ENCODE data around the gene NUP62.
A peak's percentile ranks its signal among the peaks of the same experiment; 100 is the strongest.
"Not testable (repeated sequence)": the region's sequence is repeated elsewhere in the genome, so short reads cannot be mapped to it uniquely, and the experiment has no call there.

Gene NUP62

DNA sequence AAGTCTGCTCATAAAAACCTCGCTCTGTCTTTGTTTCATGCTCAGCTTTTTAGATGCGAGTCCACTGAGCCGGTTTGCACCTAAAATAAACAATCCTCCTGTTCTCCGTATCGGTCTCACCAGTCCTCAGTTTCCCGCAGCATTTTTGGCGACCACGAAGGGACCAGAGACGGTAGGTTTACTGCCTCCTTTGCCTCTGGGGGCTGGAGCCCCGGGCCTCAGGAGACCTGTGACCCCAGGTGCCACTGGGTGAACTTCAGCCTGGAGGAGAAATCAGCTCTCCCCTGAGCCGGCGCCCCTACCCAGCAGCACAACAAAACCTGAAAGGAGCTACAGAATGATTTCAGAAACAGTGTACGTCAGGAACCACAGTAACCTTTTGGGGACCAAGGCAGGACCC lies 23.6 kb upstream of the NUP62 start:
- no peak for DNase-seq (ENCODE audit: low read depth)
- H3K4me3 ChIP-seq (ENCODE audit: low read depth, low read length) = no peak overlapping the region

DNA sequence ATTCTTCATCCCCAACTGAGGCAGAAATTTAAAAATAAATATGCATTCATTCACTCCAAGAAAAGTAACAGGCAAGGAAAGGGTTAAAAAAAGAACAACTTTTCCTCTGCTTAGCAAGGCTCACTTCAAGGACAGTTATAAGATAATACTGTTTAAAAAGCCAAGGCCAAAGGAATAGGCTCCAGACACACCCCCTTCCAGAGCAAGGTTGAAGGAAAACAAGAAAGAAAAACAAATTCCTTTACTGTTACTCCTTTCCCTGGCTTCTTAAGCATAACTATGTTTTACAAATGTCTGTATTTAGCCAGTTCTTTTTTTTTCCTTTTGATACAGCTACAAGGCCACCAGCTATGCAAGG lies 23.2 kb upstream of the NUP62 start:
- DNase-seq (ENCODE audit: low read depth) = no peak
- no peak overlapping the region for H3K4me3 ChIP-seq (ENCODE audit: low read depth, low read length)

DNA sequence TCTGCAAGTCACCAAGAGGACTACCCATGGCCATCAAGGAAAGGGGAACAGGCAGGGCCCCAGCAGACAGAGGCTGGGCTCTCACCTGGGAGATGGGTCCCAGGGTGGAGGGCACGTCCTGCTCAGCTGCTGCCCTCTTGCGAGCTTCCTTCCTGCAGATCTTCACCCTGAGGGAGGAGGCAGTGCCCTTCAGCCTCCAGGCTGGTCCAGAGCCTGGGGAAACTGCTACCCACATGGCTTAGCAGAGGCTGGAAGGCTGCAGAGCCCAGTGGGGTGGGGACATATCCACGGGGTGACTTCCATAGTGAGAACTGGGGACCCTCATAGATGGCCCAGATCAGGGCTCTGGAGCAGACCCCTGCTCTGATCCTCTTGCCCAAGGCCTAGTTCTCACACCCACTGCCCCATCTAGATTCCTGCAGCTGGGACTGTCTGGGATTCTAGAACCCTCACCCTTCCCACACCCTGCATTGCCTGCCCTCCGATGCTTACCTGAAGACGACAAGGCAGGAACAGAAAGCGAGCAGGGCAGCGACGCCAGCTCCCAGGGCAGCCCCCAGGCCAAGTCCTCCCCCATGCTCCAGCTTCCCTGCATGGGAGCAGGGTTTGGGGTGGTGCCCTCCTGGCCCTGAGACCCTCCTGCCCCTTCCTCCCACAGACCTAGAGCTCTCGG lies 22.6 kb upstream of the NUP62 start:
- no peak for DNase-seq (ENCODE audit: low read depth)
- H3K4me3 ChIP-seq (ENCODE audit: low read depth, low read length) = no peak overlapping the region

DNA sequence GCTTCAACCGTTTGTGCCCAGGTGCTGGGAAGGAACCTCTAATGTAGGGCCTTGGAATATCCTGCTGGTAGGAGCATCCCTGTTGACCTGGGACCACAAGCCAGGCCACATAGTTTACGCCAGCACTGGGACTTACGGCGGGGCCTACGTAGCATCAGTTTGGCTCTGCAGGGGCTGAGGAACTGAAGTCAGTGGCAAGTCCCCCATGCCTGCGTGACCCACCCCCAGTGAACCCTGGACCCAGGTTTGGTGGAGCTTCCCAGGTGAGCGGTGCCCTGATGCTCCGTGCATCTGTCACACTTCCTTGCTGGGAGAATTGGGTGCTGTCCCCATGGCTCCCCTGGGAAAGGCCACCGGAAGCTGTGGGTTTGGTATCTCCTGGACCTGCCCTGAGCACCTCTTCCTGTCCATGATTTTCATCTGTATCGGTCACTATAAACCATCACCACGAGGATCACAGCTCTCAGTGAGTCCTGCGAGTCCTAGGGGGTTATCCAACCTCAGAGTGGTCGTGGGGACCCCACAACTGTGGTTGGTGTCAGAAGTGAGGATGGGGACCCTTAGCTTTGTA lies 21.7 kb upstream of the NUP62 start:
- no peak for DNase-seq (ENCODE audit: low read depth)

DNA sequence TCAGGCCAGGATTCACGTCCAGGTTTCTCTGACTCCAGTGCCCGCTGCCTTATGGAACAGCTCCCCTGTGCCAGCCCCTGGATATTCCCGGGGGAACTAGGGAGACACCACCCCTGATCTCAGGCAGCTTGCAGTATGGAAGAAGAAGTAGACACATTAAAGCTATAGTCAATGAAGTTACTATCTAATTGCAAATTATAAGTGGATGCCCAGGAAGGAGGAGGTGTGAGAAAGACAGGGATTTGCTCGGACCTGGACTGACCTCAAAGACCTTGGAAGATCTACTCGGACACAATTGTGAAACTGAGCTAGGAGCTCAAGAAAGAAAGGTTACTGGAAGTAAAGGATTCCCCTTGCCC lies 21.3 kb upstream of the NUP62 start:
- DNase-seq (ENCODE audit: low read depth) = no peak
- no peak overlapping the region for H3K4me3 ChIP-seq (ENCODE audit: low read depth, low read length)

More for the DNA sequence above, 21.7 kb upstream of the NUP62 start:
- H3K4me3 ChIP-seq (ENCODE audit: low read depth, low read length) = no peak overlapping the region

DNA sequence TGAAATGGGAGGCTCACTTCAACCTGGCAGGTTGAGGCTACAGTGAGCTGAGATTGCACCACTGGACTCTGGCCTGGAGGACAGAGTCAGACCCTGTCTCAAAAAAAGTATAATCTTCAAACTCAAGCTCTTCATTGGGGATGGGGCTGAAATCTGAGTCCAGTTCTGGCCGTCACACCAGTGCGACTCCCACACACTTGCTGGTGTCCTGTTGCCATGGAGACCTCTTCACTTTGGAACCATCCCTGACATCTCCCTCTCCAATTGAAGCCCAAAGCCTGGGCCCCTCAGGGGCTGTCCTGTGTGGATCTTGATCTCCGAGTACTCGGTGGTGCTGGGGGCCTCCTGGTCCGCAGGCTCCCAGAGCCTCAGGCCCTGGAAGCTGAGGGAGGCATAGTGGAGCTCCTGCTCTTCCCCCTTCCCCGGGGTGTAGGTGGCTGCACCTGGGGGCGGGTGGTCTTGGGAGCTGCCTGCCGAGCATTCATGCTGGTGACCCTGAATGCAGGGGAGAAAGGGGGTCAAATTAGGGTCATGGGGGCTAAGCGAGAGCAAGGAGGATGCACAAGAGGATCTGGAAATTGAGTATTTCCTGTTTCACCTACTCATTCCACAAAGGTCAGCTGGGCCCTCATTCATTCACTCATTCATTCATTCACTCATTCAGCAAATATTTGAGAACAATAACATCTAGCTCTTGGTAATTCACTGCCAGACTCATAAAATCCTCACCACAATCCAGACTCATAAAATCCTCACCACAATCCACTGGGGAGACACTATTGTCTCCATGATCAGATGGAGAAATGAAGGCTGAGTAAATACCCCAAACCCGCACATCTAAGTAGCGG lies 20.7 kb upstream of the NUP62 start:
- no peak for DNase-seq (ENCODE audit: low read depth)
- H3K4me3 ChIP-seq (ENCODE audit: low read depth, low read length) = no peak overlapping the region

DNA sequence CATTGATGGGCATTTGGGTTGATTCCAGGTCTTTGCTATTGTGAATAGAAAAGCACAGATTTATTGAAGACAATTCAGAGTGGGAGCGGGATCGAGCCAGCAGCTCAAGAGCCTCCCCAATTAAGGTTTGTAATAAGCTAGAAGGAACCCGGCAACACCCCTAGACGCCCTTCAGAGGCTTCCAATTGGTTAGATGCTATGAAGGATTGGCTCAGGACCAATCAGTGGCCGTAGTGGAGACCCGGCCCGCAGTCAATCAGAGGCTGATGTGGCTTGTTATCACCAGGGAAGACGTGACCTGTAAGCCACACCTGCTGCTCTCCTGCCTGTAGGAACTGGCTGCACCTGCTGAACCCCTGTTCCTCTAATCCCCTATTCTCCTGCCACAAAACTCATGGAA lies 17.1 kb upstream of the NUP62 start:
- DNase-seq (ENCODE audit: low read depth) = no peak
- H3K4me3 ChIP-seq (ENCODE audit: low read depth, low read length) = no peak overlapping the region

DNA sequence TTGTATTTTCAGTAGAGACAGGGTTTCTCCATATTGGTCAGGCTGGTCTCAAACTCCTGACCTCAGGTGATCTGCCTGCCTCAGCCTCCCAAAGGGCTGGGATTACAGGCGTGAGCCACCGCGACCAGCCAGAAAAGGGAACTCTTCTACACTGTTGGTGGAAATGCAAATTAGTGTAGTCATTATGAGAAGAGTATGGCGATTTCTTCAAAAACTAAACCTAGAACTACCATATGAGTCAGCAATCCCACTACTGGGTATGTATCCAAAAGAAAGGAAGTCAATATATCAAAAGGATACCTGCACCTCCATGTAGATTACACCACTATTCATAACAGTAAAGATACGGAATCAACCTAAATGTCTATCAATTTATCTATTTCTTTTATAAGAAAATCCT lies 15.3 kb upstream of the NUP62 start:
- H3K4me3 ChIP-seq (ENCODE audit: low read depth, low read length); DNase-seq (ENCODE audit: low read depth): not testable (repeated sequence)

DNA sequence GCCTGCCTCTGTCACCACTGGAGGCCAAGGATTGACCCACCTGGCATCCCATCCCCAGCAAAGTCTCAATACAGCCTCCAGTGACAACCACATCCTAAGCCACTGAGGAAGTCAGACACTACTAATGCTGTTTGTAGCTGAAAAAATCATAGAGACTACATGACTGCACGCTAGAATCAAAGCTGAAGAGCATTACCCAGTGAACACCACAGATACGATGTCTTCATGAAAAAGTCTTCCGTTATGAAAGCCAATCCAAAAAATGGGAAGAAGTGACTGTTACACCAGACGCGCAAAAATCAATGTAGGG lies 11.1 kb upstream of the NUP62 start:
- no peak for DNase-seq (ENCODE audit: low read depth)
- no peak overlapping the region for H3K4me3 ChIP-seq (ENCODE audit: low read depth, low read length)

DNA sequence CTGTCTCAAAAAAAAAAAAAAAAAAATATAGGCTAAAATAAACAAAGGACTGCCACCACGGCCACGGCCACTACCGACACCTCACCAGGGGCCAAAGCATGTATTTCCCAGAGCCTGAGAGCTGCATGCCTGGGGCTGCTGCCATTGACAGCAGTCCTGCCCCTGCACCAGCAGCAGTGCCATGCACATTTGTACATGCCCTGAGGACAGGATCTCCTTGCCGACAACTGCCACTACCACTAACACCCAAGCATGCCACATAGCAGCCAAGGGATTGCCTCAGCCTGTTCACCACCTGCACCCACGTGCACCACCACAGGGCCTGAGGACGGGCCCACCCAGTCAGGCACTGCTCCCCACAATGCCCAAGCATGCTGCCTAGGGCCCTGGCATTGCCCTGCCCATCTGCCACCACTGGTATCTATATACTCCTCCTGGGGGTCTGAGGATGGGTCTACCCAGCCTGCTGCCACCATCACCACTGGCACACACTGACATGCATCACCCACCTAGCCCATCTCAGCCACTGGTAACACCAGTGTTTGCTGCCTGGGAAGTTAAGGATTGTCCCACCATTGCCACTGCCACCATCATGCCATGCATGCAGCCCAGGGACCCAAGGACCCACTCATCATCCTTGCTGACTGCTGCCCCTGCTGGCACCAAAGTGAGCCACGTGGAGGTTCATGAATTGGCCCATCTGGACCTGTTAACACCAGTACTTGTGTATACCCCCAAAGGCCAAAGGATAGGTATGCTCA lies 10.6 kb upstream of the NUP62 start:
- H3K4me3 ChIP-seq (ENCODE audit: low read depth, low read length) = no peak overlapping the region
- DNase-seq (ENCODE audit: low read depth) = no peak

DNA sequence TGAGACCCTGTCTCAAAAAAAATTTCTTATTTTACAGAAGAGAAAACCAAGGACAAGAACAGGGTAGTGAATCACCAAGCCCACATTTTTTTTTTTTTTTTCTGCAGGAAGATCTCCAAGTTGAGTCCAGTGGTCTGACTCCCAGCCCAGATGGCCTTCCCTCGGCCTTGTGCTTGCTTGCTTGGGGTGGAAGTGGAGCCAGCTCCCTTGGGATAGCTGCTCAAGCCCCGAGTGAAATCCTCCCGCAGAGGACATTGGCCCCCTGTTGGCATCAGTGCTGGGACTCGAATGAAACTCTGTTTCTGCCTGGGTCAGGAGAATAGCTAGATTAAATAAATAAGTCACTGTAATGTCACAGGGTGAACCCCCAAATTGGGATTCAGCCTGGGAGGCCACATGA lies 9.4 kb upstream of the NUP62 start:
- DNase-seq (ENCODE audit: low read depth) = no peak
- no peak overlapping the region for H3K4me3 ChIP-seq (ENCODE audit: low read depth, low read length)

DNA sequence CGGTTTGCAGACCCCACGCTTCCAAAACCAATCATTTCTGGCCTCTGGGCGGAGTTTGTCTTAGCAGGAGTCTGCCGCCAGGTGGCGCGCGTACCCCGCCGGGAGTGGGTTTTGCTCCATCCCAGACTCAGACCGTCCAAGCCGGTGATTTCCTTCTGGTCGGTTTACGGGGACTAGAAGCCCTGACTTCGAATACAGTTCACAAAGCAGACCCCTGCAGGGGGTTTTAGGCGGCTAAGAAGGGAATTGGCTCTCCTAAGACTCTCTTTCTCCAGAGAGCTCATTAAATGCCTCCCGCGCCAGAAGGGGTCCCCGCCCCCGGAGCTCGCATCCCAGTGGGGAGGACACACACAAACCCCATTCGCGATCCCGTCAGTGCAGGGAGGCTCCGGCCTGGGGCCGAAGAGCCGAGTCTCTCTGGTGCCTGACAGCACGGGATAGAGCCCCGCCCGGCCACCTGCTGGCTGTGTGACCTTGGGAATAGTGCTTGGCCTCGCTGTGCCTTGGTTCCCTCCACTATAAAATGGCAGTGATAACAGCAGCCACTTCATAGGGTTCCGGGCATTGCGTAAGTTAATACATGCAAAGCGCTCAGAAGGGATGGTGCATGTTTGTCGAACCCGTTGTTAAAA lies 8.6 kb upstream of the NUP62 start:
- H3K4me3 ChIP-seq (ENCODE audit: low read depth, low read length) = peak overlapping the region; percentile 6
- no peak for DNase-seq (ENCODE audit: low read depth)

DNA sequence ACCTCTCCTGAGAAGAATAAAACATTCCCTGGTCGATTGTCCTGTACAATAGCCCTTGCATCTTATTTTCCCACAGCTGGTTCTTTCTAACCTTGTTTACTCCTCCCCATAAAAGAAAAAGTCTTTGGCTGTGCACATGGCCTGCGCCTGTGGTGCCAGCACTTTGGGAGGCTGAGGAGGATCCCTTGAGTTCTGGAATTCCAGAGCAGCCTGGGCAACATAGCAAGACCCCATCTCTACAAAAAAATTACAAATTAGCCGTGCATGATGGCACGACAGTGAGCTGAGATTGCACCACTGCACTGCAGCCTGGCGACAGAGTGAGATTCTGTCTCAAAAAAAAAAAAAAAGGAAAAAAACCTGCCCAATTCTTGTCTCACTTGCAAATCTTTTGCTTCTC lies 7.2 kb upstream of the NUP62 start:
- no peak overlapping the region for H3K4me3 ChIP-seq (ENCODE audit: low read depth, low read length)
- no peak for DNase-seq (ENCODE audit: low read depth)

DNA sequence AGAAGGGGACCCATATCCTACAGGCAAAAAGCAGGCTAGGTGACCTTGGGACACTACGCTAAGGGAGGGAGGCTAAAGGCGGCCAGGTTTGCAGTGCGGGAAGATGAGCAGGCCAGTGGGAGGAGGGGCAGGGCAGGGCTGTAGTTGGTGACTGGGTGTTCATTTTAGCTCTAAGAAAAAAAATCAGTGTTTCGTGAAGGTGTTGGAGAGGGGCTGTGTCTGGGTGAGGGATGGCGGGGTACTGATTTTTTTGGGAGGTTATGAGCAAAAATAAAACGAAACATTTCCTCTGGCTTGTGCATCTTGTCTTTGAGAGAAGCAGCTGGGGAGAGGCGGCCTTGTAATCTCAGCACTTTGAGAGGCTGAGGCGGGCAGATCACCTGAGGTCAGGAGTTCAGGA lies 4.3 kb upstream of the NUP62 start:
- no peak overlapping the region for H3K4me3 ChIP-seq (ENCODE audit: low read depth, low read length)

DNA sequence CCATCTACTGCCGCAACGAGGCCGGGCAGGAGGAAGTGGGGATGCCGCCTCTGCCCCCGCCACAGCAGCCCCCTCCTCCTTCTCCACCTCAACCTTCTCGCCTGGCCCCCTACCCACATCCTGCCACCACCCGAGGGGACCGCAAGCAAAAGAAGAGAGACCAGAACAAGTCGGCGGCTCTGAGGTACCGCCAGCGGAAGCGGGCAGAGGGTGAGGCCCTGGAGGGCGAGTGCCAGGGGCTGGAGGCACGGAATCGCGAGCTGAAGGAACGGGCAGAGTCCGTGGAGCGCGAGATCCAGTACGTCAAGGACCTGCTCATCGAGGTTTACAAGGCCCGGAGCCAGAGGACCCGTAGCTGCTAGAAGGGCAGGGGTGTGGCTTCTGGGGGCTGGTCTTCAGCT lies 3.4 kb upstream of the NUP62 start:
- no peak overlapping the region for H3K4me3 ChIP-seq (ENCODE audit: low read depth, low read length)
- DNase-seq (ENCODE audit: low read depth) = no peak

More for the DNA sequence above, 4.3 kb upstream of the NUP62 start:
- no peak for DNase-seq (ENCODE audit: low read depth)

DNA sequence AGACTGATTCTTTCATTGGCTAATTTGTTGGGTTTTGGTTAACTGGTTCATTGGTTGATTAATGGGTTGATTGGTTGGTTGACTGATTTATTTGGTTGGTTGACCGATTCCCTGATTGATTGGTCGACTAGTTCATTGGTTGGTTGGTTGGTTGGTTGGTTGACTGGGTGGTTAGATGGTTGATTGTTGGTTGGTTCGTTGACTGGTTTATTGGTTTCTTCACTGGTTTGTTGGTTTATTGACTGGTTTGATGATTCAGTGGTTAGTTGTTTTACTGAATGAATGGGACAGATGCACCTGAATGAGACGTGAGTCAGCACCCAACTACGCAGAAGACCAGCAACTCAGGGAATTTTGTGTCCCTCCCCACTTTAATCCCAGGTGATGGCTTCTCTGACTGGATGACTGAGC lies 2.7 kb upstream of the NUP62 start:
- H3K4me3 ChIP-seq (ENCODE audit: low read depth, low read length) = no peak overlapping the region
- no peak for DNase-seq (ENCODE audit: low read depth)

DNA sequence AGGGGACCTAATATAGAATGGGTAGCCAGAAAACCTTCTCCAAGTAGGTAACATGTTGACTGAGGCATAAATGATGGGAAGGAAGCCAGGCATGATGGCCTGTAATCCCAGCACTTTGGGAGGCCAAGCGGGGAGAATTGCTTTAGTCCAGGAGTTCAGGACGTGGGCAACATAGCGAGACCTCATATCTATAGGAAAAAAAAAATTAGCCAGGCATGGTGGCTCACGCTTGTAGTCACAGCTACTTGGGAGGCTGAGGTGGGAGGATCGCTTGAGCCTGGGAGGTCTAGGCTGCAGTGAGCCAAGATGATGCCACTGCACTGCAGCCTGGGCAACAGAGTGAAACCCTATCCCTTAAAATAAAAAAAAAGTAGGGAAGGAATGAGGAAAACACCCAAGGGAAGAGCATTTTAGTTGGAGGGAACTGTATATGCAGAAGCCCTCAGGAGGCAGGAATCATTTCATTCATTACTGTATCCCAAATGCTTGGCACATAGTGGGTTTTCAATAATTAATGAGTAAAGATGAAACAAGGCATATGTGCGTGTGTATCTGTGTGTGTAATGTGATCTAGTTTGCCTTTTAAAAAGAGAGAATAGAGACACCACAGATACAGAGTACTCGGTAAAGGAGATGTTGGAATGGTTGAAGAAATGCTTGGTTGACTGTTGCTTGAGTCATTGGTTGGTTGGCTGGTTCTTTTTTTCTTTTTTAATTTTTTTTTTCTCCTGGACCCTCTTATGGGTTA lies 2.2 kb upstream of the NUP62 start:
- DNase-seq (ENCODE audit: low read depth) = no peak

DNA sequence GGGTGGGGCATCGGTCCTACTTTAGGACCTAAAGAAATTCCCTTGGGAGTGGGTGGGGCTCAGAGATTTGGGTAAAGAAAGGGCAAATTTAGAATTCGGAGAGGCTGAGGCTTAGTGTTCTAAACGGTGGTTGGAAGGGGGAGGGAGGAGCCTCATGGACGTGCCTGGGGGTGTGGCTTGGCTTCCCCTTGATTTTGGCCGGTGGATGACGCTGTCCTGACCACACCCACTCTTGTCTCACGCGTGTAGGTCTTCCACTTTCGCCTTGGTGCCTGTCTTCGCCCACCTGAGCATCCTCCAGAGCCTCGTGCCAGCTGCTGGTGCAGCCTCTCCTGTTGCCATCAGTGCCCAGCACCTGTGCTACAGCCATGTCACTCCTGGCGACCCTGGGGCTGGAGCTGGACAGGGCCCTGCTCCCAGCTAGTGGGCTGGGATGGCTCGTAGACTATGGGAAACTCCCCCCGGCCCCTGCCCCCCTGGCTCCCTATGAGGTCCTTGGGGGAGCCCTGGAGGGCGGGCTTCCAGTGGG lies 1.2 kb upstream of the NUP62 start:
- DNase-seq (ENCODE audit: low read depth) = no peak
- H3K4me3 ChIP-seq (ENCODE audit: low read depth, low read length) = peak overlapping the region; percentile 90

More for the DNA sequence above, 2.2 kb upstream of the NUP62 start:
- H3K4me3 ChIP-seq (ENCODE audit: low read depth, low read length) = peak overlapping the region; percentile 90

Data from skeletal muscle cell (primary cell).